ENCODE measurements around the gene MTMR1.

- TF ChIP-seq BDP1 (IDR thresholded peaks at IDR 0.05; ENCODE audit: insufficient read depth, insufficient read length) (no peak), RBFOX2 (IDR thresholded peaks at IDR 0.05; ENCODE audit: low read depth, low read length) (no peak), POLR2A (conservative IDR thresholded peaks at IDR 0.05) (no peak), TAF15 (IDR thresholded peaks at IDR 0.05; ENCODE audit: low read depth, low read length) (no peak), YY1 (IDR thresholded peaks at IDR 0.05; ENCODE audit: borderline replicate concordance in 1 of 3, control insufficient read depth in 1 of 3, extremely low read depth in 1 of 3, insufficient read depth in 3 of 3, insufficient read length in 1 of 3, insufficient replicate concordance in 2 of 3, low read depth in 1 of 3, low read length in 2 of 3) (no peak), REST (IDR thresholded peaks at IDR 0.05; ENCODE audit: borderline replicate concordance) (no peak), REST (CRISPR knock-in tag; IDR thresholded peaks at IDR 0.05; ENCODE audit: low read depth) (no peak), WHSC1 (IDR thresholded peaks at IDR 0.05; ENCODE audit: low read length) (no peak), RFX5 (IDR thresholded peaks at IDR 0.05; ENCODE audit: low read depth, low read length) (no peak), PCBP1 (IDR thresholded peaks at IDR 0.05; ENCODE audit: low read depth, low read length, poor library complexity, severe bottlenecking) (no peak), CEBPG (CRISPR knock-in tag; IDR thresholded peaks at IDR 0.05) (no peak), CEBPG (tag; conservative IDR thresholded peaks at IDR 0.05 in 1 of 2, IDR thresholded peaks at IDR 0.05 in 1 of 2) (no peak)
These were observed 73.8 kb downstream of the MTMR1 start for GRCh38 chrX:150767045-150767395.
